ENCODE results near the gene GPR27.

Gene GPR27

GRCh38 chr3:71784201-71784913, 30.7 kb downstream of the GPR27 start:
- in situ Hi-C loops (cut with HindIII; ENCODE audit: low pct_unique_long_range_greater_than_20kb, low sequenced_read_pairs) = no loop called here
- no peak for TF ChIP-seq JUND (IDR thresholded peaks at IDR 0.05; ENCODE audit: low read depth)
- DNase-seq (ENCODE audit: low read depth in 1 of 2, low spot score in 1 of 2) = no peak

- in situ Hi-C loops (cut with HindIII; ENCODE audit: low pct_unique_long_range_greater_than_20kb, low sequenced_read_pairs) = no loop called here
- no peak for DNase-seq (ENCODE audit: low read depth in 1 of 2, low spot score in 1 of 2)
- TF ChIP-seq JUND (IDR thresholded peaks at IDR 0.05; ENCODE audit: low read depth) = no peak
These were observed 31.4 kb downstream of the GPR27 start, which contains the start of gene PROK2 for GRCh38 chr3:71784914-71785531. Gene PROK2 (minus strand): TSS chr3:71785148. CDS start chr3:71785052, 96 bp downstream.

GRCh38 chr3:71785532-71786216, 32.0 kb downstream of the GPR27 start:
- no peak for DNase-seq (ENCODE audit: low read depth in 1 of 2, low spot score in 1 of 2)
- in situ Hi-C loops (cut with HindIII; ENCODE audit: low pct_unique_long_range_greater_than_20kb, low sequenced_read_pairs) = no loop called here
- no peak for TF ChIP-seq JUND (IDR thresholded peaks at IDR 0.05; ENCODE audit: low read depth)

- TF ChIP-seq JUND (IDR thresholded peaks at IDR 0.05; ENCODE audit: low read depth) = no peak
- DNase-seq (ENCODE audit: low read depth in 1 of 2, low spot score in 1 of 2) = no peak
- in situ Hi-C loops (cut with HindIII; ENCODE audit: low pct_unique_long_range_greater_than_20kb, low sequenced_read_pairs) = no loop called here
These were observed 32.5 kb downstream of the GPR27 start for GRCh38 chr3:71786217-71786549.

GRCh38 chr3:71786551-71786950, 32.9 kb downstream of the GPR27 start:
- no peak for DNase-seq (ENCODE audit: low read depth in 1 of 2, low spot score in 1 of 2)
- no peak for TF ChIP-seq JUND (IDR thresholded peaks at IDR 0.05; ENCODE audit: low read depth)
- in situ Hi-C loops (cut with HindIII; ENCODE audit: low pct_unique_long_range_greater_than_20kb, low sequenced_read_pairs) = no loop called here

GRCh38 chr3:71787851-71788405, 34.3 kb downstream of the GPR27 start:
- in situ Hi-C loops (cut with HindIII; ENCODE audit: low pct_unique_long_range_greater_than_20kb, low sequenced_read_pairs) = no loop called here
- no peak for TF ChIP-seq JUND (IDR thresholded peaks at IDR 0.05; ENCODE audit: low read depth)

GRCh38 chr3:71789922-71790321, 36.3 kb downstream of the GPR27 start:
- in situ Hi-C loops (cut with HindIII; ENCODE audit: low pct_unique_long_range_greater_than_20kb, low sequenced_read_pairs) = no loop called here
- TF ChIP-seq JUND (IDR thresholded peaks at IDR 0.05; ENCODE audit: low read depth) = no peak
- DNase-seq (ENCODE audit: low read depth in 1 of 2, low spot score in 1 of 2) = no peak

More at GRCh38 chr3:71787851-71788405, 34.3 kb downstream of the GPR27 start:
- no peak for DNase-seq (ENCODE audit: low read depth in 1 of 2, low spot score in 1 of 2)

GRCh38 chr3:71791634-71792033, 38.0 kb downstream of the GPR27 start:
- no peak for TF ChIP-seq JUND (IDR thresholded peaks at IDR 0.05; ENCODE audit: low read depth)
- no peak for DNase-seq (ENCODE audit: low read depth in 1 of 2, low spot score in 1 of 2)
- in situ Hi-C loops (cut with HindIII; ENCODE audit: low pct_unique_long_range_greater_than_20kb, low sequenced_read_pairs) = no loop called here

GRCh38 chr3:71796290-71796689, 42.6 kb downstream of the GPR27 start:
- in situ Hi-C loops (cut with HindIII; ENCODE audit: low pct_unique_long_range_greater_than_20kb, low sequenced_read_pairs) = no loop called here
- TF ChIP-seq JUND (IDR thresholded peaks at IDR 0.05; ENCODE audit: low read depth) = no peak
- no peak for DNase-seq (ENCODE audit: low read depth in 1 of 2, low spot score in 1 of 2)

GRCh38 chr3:71797455-71797854, 43.8 kb downstream of the GPR27 start:
- in situ Hi-C loops (cut with HindIII; ENCODE audit: low pct_unique_long_range_greater_than_20kb, low sequenced_read_pairs) = no loop called here
- no peak for TF ChIP-seq JUND (IDR thresholded peaks at IDR 0.05; ENCODE audit: low read depth)
- DNase-seq (ENCODE audit: low read depth in 1 of 2, low spot score in 1 of 2) = no peak

- TF ChIP-seq JUND (IDR thresholded peaks at IDR 0.05; ENCODE audit: low read depth) = no peak
- no peak for DNase-seq (ENCODE audit: low read depth in 1 of 2, low spot score in 1 of 2)
- in situ Hi-C loops (cut with HindIII; ENCODE audit: low pct_unique_long_range_greater_than_20kb, low sequenced_read_pairs) = no loop called here
These were observed 46.4 kb downstream of the GPR27 start for GRCh38 chr3:71800023-71800422.

GRCh38 chr3:71801986-71802385, 48.3 kb downstream of the GPR27 start:
- TF ChIP-seq JUND (IDR thresholded peaks at IDR 0.05; ENCODE audit: low read depth) = no peak
- in situ Hi-C loops (cut with HindIII; ENCODE audit: low pct_unique_long_range_greater_than_20kb, low sequenced_read_pairs) = no loop called here
- no peak for DNase-seq (ENCODE audit: low read depth in 1 of 2, low spot score in 1 of 2)

- no peak for DNase-seq (ENCODE audit: low read depth in 1 of 2, low spot score in 1 of 2)
- TF ChIP-seq JUND (IDR thresholded peaks at IDR 0.05; ENCODE audit: low read depth) = no peak
- in situ Hi-C loops (cut with HindIII; ENCODE audit: low pct_unique_long_range_greater_than_20kb, low sequenced_read_pairs) = no loop called here
These were observed 49.6 kb downstream of the GPR27 start for GRCh38 chr3:71803248-71803647.
